PC-9 (cell line): Measurements from ENCODE around the gene DNM3. TPM values are rescaled to one million over a fixed set of nuclear protein-coding genes. Genes with fewer than 3 reads are reported as not detected.
A peak's percentile ranks its signal among the peaks of the same experiment; 100 is the strongest.

Experiments used
- BruUV-seq: library from RNA; stranded (reverse); fragments of 400-500 nt; replicated peaks from 2 replicates; lab custom pipeline; 2021; lab: Mats Ljungman, UMichigan
- CTCF ChIA-PET: fragments of 300-600 bp; sonication (Branson Sonifier 250); formaldehyde crosslinking; loops from one replicate; lab custom pipeline; 2022; ENCODE audit warnings: antibody characterized with exemption; lab: Charles Lee
- POLR2A ChIA-PET: fragments of 300-600 bp; sonication (Branson Sonifier 250); formaldehyde crosslinking; loops from one replicate; lab custom pipeline; 2022; ENCODE audit warnings: antibody characterized with exemption; ENCODE audit not compliant: unreplicated experiment; lab: Charles Lee
- DNase-seq, 2 experiments: peaks; one replicate each; pipeline versions ENCODE4 v3.0.0 to v3.0.0-alpha.2; 2015 to 2022; ENCODE audit warnings: mixed read lengths in 1 of 2
- H2AFZ ChIP-seq: fragments of 200-600 bp; sonication (generic); 2 replicates; pipeline ENCODE4 v1.8.1; 2017; ENCODE audit warnings: antibody characterized with exemption
- H3F3A ChIP-seq: fragments of 200-600 bp; sonication (generic); 2 replicates; pipeline ENCODE4 v1.8.1; 2017; ENCODE audit warnings: antibody characterized with exemption, mild to moderate bottlenecking, low read depth; ENCODE audit not compliant: insufficient read depth
- H3K27ac ChIP-seq: fragments of 200-600 bp; sonication (generic); 2 replicates; pipeline ENCODE4 v1.6.1; 2016; ENCODE audit warnings: mixed run types
- H3K27me3 ChIP-seq: fragments of 200-600 bp; sonication (generic); 2 replicates; pipeline ENCODE4 v1.6.1; 2016; ENCODE audit warnings: low read depth, mixed run types; ENCODE audit not compliant: insufficient read depth
- H3K36me3 ChIP-seq: fragments of 200-600 bp; sonication (generic); 2 replicates; pipeline ENCODE4 v1.6.1; 2016; ENCODE audit warnings: low read depth, mixed run types
- H3K4me1 ChIP-seq: fragments of 200-600 bp; sonication (generic); replicated peaks from 2 replicates; pipeline ENCODE4 v1.6.1; 2016; ENCODE audit warnings: mixed run types; ENCODE audit not compliant: insufficient read depth
- H3K4me2 ChIP-seq: fragments of 200-600 bp; sonication (generic); 2 replicates; pipeline ENCODE4 v1.6.1; 2017; ENCODE audit warnings: mixed run types
- H3K4me3 ChIP-seq: fragments of 200-600 bp; sonication (generic); 2 replicates; pipeline ENCODE4 v1.6.1; 2016; ENCODE audit warnings: mixed run types
- H3K79me2 ChIP-seq: fragments of 200-600 bp; sonication (generic); 2 replicates; pipeline ENCODE4 v1.6.1; 2017; ENCODE audit warnings: low read depth, mixed run types
- H3K9me2 ChIP-seq: fragments of 200-600 bp; sonication (generic); 2 replicates; pipeline ENCODE4 v1.8.1; 2017; ENCODE audit warnings: mild to moderate bottlenecking; ENCODE audit not compliant: insufficient read depth
- H3K9me3 ChIP-seq: fragments of 200-600 bp; sonication (generic); 2 replicates; pipeline ENCODE4 v1.8.1; 2016; ENCODE audit warnings: low read depth; ENCODE audit not compliant: insufficient read depth
- H4K20me1 ChIP-seq: fragments of 200-600 bp; sonication (generic); 2 replicates; pipeline ENCODE4 v1.8.1; 2017; ENCODE audit not compliant: insufficient read depth
- CTCF ChIP-seq: fragments of 200-600 bp; sonication (generic); conservative IDR thresholded peaks from 2 replicates; pipeline ENCODE4 v1.6.1; 2017; ENCODE audit warnings: mixed run types, antibody characterized with exemption, mild to moderate bottlenecking, moderate library complexity
- EZH2 ChIP-seq: fragments of 200-600 bp; sonication (generic); IDR thresholded peaks from 2 replicates; pipeline ENCODE4 v1.8.0; 2017; ENCODE audit warnings: antibody characterized with exemption, low read depth
- intact Hi-C: fragments of 100-400 bp; cut with micrococcal nuclease; formaldehyde crosslinking; loops from one replicate; pipeline ENCODE4 v1.10.0; 2022; ENCODE audit not compliant: unreplicated experiment
- total RNA-seq: library from RNA; stranded (reverse); gene quantifications from 2 replicates; pipeline ENCODE4 v1.2.3, GENCODE V29; 2021

DNM3 gene
- total RNA-seq, 1 experiment from 2014 or later = 1.7 TPM

GRCh38 chr1:171869097-171869496, 27.8 kb downstream of the DNM3 start:
- no TSS peak for BruUV-seq
- no peaks in the 10 kb centered on the region for H3K9me3 ChIP-seq
- DNase-seq = peak in 1 of 2 experiments; percentile 18
- H3K4me2 ChIP-seq = no peak overlapping the region
- ChIA-PET POLR2A (interaction anchor here (0.5 to 0.6 kb wide), 3 partner anchors 15 to 79 kb away, joined by 4 to 5 read pairs (median 4); no protein-coding TSS in a partner anchor), CTCF (interaction anchor here (0.7 kb wide), 1 partner anchor 27 kb away, joined by 4 read pairs; no protein-coding TSS in a partner anchor)
- H3K4me1 ChIP-seq = no peaks in the 10 kb centered on the region
- intact Hi-C loops = no loop called here
- H3K27me3 ChIP-seq = no peaks in the 10 kb centered on the region
- no peaks in the 10 kb centered on the region for H3K36me3 ChIP-seq
- no peak overlapping the region for H3K4me3 ChIP-seq
- H3K27ac ChIP-seq = no peak overlapping the region
- H3F3A ChIP-seq = no peaks in the 10 kb centered on the region
- no peak overlapping the region for H2AFZ ChIP-seq
- no peaks in the 10 kb centered on the region for H3K79me2 ChIP-seq
- no peaks in the 10 kb centered on the region for H4K20me1 ChIP-seq
- TF ChIP-seq EZH2 (no peak), CTCF (no peak)
- no peaks in the 10 kb centered on the region for H3K9me2 ChIP-seq

GRCh38 chr1:171871848-171872247, 30.6 kb downstream of the DNM3 start:
- Histone ChIP-seq H3K9me3 (no peaks in the 10 kb centered on the region), H4K20me1 (no peaks in the 10 kb centered on the region), H3K27ac (no peak overlapping the region), H3K4me2 (no peak overlapping the region), H3F3A (no peaks in the 10 kb centered on the region), H3K4me3 (no peak overlapping the region), H3K79me2 (no peaks in the 10 kb centered on the region), H3K9me2 (no peaks in the 10 kb centered on the region), H2AFZ (no peak overlapping the region), H3K27me3 (no peaks in the 10 kb centered on the region), H3K36me3 (no peaks in the 10 kb centered on the region), H3K4me1 (no peaks in the 10 kb centered on the region)
- TF ChIP-seq CTCF = no peak
- TF ChIP-seq EZH2 = no peak
- POLR2A ChIA-PET = no interaction called here
- no TSS peak for BruUV-seq
- DNase-seq = no peak
- CTCF ChIA-PET = no interaction called here
- intact Hi-C loops = no loop called here

GRCh38 chr1:171872430-171872829, 31.1 kb downstream of the DNM3 start:
- Histone ChIP-seq H3K4me2 (no peak overlapping the region), H4K20me1 (no peaks in the 10 kb centered on the region), H3K4me3 (no peak overlapping the region), H3K79me2 (no peaks in the 10 kb centered on the region), H3K9me2 (no peaks in the 10 kb centered on the region), H2AFZ (no peak overlapping the region), H3K27me3 (no peaks in the 10 kb centered on the region), H3F3A (no peaks in the 10 kb centered on the region), H3K4me1 (no peaks in the 10 kb centered on the region), H3K27ac (no peak overlapping the region), H3K9me3 (no peaks in the 10 kb centered on the region), H3K36me3 (no peaks in the 10 kb centered on the region)
- no peak for DNase-seq
- TF ChIP-seq EZH2 = no peak
- no peak for TF ChIP-seq CTCF
- ChIA-PET POLR2A (no interaction called here), CTCF (no interaction called here)
- no TSS peak for BruUV-seq
- intact Hi-C loops = no loop called here
